T-helper 1 cell (primary cell): ENCODE results near the gene ELK3.

Experiments
- DNase-seq, 5 donors: peaks; one replicate each; pipeline ENCODE4 v3.0.0-alpha.2; 2012 to 2020

ELK3 gene

DNA sequence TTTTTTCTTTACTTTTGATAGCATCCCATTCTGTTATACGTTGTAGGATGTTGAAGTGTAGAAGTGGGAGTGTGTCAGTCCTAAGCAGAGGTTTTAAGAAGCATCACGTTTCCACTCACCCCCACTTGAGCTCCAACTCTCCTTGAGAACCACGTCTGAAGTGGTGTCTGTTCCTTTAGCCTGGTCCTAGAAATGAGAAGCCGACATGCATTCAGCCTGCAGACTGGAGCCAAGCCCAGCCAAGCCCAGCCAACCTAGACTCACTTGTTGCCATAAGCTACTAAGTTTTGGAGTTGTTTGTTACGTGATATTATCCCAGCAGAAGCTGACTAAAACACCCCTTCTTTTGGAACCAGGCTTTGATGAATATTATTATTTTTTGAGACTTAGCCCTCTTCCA is 4.4 kb upstream of the ELK3 start:
- DNase-seq: no peak

DNA sequence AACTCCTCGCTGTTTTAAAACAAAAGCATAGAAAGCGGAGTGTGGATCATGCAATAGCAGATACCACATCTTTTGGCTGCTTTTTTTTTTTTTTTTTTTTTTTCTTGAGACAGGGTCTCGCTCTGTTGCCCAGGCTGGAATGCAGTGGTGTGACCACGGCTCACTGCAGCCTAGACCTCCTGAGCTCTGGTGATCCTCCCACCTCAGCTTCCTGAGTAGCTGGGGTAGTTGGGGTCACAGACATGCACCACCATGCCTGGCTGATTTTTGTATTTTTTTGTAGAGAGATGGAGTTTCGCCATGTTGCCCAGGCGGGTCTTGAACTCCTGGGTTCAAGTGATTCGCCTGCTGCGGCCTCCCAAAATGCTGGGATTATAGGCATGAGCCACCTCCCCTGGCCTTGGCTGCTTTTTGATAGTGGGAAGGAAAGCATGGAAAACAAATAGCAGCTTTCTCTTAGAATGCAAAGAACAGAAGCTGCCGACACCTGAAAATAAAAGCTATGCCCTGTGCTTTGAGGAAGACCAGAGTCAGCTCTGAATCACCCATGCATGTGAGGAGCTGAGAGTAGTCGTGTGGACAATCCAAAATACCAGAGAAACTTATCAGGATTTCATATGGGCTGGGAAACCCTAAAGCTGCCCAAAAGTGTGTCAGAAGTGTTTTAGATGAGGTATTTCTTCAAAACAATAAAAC is 3.6 kb upstream of the ELK3 start:
- no peak for DNase-seq

DNA sequence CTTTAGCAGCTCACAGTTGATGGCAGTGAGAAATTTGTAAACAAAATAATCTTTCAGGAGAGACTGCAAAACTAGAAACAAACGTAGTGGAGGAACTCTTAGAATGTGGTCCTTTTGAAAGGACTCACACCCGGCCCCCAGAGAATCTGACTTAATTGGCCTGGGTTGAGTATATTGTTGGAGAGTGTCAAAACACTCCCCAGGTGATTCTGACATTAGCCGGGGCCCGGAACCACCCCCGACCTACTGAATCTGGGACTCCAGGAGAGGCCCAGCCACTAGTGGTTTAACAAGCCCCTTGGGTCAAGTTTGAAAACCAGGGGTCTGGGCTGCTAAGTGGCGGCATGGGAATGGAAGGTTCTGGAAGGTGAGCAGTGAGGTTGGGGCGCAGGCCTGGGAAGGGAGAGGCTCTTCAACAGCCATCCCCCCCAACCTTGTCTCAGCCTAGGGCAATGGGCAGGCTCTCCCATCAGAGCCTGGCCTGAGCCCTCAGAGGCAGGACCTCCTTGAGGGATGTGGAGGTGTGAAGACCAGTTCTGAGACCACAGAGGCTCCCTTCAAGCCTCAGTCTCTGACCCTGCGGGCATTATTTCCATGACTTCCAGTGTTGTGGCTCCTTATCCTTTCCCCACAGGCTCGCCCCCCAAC is 1.1 kb upstream of the ELK3 start:
- DNase-seq: no peak

DNA sequence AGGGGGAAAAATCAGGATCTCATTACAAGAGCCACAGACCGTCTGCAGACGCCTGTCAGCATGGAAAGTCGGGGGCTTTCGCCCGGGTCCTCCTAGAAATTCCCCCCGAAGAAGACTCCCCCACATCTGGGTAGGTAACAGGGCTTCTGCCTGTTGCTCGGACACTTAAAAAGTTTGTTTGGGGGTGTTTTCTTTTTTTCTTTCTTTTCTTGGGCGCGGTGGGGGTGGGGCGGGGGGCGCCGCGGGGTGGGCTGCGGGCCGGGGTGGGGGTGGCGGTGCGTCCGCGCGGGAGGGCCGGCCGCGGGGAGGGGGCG is 358 bp downstream of the ELK3 start:
- no peak for DNase-seq

DNA sequence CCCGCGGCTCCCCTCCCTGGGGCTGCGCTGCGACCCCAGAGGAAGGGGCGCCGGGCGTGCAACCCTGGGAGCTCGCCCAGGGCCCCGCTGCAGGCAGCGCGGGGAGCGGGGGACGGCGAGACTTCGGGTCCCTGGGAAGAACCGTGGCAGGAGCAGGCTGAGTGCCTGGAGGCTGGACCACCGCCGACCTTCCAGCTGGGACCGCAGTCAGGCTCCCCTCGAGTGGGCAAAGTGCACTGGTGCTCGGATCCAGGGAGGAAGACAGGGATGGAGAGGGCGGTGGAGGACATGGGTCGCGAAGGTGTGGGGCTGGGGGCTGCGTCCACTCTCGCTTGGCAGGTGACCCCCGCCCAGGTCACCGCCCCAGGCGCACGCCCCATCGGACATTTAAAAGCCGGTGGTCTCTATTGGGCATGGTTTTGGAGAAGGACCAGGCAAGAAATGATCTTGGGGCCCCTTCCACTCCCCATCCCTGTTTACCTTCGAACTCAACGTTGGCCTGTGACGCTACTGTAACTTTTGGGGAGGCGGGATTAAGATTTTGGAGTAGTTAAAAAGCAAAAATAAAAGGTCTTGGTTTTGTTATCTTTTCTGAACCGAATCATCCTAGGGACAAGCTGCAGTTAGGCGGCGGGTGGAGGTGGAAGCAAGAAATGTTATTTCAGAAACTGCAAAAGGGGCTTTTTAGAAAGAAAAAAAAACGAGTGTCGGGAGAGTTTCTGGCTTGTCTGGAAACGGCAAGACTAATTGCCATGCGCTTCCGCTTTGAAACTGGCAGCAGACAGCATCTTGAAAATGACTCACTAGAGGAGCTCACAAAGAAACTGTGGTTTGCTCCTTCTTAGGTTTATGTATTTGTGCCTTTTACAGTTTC is 1.0 kb downstream of the ELK3 start:
- peak; percentile 56 to 90 (median 70) for DNase-seq

DNA sequence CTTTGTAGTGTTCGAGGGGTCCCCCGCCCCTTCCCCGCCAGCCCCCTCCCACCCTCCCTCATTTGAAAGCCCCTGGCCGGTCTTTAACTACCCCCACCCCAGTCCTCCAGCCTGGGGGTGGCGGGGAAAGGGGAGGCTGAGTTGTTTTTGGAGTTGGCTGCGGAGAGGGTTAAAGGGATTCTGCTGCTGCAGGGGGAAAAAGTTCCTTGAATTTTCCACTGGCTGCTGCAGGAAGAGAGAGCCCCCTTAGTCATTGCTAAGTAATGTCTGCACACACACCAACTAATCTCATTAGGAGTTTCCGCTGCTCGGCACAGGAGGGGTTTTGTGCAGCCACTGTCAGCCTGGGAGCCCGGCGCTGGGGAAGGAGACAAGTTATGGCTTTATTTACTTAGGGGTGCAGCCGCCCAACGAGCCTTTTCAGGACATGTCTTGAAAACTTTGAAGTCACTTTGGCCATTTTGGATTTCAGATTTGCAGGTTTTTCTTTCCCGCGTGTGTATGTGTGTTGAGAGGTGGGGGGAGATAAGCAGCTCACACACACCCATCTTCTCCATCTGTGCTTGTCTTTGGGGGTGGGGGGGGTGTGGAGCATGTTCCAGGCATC is 1.8 kb downstream of the ELK3 start:
- DNase-seq: peak in 4 of 5 donors; percentile 14 to 43 (median 32)

DNA sequence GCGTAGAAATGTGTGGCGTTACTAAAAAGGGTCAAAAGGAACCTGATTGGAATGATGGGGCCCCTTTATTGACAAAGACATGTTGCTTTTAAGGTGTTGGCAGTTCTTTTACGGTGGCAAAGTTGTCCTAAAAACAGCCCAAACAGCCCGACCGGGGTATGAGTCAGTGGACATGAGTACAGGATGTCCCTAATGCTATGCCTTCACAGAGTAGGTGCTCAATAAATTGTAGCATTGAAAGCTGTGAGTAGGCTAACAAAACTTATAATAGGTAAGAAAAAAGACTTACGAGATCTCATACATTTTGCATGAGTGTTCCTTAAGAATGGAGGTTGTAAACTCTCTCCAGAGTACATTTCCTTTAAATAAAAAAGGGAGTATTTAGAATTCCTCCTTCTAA is 2.6 kb downstream of the ELK3 start:
- DNase-seq: peak in 1 of 5 donors; percentile 42

DNA sequence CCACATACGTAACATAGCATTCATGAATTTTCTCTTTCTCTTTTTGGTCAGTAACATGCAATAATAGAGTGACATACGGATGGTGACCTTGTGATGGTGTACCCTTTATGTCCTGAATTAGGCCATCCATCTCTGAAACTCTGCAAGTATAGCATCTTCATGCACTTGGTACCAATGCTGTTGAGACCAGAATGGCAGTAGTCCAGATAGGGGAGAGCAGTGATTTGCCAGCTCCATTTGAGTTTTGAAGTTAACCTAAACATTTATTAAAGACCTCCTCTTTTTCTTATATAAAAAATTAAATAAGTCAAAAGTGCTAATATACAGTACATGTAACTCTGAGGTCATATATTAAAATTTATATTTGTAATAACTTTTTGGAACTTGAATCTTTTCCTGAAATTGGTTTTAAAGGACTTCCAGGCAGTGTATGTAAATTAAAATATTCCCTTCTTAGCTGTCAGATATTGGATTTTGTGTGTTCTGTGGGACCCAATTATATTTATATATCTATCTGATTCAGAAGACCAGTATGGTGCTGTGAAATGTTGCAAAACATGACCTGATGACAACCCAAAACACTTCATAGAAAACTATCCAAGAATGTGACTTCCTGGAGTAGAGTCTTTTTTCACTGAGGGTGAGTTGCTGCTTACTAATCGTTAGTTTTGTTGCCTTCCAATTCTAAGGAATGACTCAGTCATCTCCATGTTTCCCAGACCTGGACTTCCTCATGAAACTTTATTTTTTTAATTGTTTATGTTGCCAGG is 3.5 kb downstream of the ELK3 start:
- DNase-seq: no peak

DNA sequence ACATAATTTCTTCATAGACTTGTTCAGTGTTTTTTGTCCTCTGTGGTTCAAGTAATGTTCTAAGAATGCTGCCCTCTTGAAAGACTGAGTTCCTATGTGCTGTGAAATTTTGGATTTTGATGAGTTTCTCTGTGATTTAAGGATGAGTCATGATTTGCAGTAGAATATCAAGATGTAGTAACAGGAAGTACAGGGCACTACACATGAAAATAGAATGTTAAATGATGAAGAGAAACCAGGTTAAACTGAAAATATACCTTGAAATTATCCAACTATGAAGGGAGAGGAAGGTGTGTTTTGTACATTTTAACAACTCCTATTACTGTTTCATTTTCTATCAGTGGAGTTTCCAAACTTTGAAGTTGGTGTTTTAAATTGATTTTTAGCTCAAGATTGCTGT is 4.8 kb downstream of the ELK3 start:
- peak in 1 of 5 donors; percentile 54 for DNase-seq

DNA sequence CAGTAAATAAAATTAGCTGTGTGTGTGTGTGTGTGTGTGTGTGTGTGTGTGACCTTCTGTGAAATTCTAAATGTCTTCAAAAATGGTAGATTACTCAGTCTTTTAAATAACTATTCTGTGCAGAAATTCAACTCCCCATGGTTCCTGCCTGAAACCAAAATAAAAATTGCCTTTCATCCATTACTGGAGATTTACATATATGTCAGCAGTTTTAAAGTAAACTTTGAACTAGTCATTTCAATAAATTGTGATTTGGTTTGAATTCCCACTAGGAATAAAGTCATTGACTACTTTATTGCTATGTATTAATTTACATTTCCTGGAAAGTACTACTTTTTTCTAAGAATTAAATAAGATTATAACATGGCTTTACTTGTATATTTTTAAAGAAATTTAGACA is 5.3 kb downstream of the ELK3 start:
- DNase-seq: no peak

DNA sequence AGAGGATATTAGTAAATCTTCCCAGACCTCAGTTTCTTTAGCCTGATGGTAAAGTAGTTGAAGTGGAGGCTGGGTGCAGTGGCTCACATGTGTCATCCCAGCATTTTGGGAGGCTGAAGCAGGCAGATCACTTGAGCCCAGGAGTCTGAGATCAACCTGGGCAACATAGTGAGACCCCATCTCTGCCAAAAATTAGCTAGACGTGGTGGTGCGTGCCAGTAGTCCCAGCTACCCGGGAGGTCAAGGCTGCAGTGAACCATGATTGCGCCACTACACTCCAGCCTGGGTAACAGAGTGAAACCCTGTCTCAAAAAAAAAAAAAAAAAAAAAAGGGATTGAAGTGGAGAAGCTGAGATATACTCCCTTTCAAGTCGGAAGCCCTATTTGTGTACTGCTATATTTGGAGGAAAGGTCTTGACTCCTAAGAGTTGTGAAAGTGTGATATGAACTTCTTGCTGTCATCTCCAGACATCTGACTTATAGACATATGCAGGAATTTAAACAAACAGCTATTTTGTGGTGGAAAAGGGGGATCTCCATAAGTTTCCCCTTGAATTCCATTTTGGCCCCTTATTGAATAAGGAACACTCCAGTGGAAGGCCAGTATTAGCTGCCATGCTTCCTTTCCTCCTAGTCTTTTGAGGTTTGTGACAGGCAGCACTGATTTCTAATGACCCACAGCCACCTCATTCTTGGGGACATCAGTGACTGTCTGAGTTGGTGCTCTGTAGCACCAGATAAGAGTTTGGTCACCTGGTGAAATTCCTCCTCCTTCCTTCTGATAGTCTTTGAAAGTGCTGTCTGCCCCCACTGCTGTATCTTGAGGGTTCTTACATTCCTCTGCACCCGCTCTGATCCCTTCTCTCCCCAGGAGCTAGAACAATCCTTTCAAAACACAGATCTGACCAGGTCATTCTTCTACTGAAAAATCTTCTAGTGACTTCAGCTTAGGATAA is 7.4 kb downstream of the ELK3 start:
- DNase-seq: no peak

DNA sequence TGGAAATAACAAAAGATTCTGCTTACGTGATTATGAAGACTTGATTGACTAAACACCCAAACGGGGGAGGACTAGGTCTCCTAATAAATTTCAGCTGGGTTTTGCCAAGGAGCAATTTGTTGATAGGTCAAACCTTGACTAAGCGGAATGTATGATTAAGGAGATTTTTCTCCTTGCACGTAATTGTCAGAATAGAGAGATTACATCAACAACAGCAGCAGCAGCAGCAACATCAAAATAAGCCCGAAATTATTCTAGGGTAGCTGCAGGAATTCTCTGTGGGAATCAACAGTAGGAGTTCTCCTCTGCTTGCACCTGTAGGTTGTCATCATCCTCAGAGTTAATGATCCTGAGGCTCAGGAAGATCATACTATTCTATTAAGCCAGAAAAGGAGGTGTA is 10.2 kb downstream of the ELK3 start:
- DNase-seq: no peak

DNA sequence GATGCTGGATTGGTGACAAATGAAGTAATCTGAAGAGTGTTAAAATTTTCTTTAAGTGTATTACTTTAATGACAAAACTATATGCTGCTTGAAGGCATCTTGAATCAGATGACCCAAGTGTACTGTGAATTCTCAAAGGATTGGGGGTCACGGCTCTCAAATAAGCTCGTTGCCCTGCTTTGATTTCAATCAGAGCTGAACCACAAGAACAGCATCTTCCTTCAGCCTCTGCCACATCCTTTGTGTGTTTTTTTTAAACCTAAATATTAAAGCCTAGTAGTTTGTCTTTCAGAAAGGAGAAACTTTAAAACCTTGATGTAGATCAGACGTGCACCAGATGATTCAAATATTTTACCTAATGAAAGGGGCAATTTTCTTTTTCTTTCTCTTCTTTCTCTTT is 11.7 kb downstream of the ELK3 start:
- DNase-seq: peak in 1 of 5 donors; percentile 54

DNA sequence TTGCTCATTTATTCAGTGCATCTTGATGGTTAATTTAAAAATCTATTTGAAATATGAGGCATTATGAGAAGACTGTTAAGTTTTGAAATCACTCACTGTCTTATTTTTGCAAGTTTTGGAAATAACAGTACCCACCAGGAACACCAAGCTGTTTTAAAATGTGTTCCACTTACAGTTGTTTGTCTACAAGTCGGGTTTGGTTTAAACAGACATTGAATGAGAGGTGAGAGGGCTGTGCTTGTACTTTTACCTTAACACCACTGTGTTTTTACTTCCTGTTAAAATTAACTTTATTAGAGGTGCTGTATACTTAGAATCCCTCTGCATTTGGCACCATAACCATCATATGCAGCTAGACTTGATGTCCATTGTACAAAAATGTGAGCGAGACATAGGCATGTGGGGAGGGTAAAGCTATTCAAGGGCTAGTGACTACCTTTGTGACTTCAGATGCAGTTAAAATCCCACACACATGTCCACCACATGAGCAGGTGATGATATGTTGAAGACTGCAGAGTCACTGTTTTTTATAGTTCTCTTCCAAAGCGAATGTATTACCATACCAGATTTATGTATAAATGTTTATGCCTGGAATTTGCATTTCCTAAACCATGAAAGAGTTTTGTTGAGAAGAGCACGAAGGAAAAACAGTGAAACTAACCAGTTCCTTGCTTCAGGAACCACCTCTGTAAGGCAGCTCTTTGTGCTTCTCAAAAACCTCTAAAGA is 12.9 kb downstream of the ELK3 start:
- no peak for DNase-seq

DNA sequence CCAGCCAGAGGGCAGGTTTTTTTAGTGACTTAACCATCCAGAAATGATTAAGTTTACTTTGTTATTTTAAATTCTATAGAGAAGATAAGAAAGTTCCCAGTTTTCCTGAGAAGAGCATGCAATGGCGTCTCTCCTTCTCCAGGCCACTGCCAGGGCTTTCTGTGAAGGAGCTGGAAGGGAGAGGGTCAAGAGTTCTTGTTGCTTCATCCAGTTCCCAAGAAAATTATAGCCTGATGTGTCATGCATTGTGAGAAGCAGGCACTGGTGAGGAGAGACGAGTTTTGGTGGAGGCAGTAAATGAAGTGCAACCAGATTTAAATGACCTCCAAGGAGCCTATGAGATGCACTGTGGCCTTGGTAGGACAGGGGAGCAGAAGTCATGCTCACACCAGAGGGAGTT is 14.2 kb downstream of the ELK3 start:
- no peak for DNase-seq

DNA sequence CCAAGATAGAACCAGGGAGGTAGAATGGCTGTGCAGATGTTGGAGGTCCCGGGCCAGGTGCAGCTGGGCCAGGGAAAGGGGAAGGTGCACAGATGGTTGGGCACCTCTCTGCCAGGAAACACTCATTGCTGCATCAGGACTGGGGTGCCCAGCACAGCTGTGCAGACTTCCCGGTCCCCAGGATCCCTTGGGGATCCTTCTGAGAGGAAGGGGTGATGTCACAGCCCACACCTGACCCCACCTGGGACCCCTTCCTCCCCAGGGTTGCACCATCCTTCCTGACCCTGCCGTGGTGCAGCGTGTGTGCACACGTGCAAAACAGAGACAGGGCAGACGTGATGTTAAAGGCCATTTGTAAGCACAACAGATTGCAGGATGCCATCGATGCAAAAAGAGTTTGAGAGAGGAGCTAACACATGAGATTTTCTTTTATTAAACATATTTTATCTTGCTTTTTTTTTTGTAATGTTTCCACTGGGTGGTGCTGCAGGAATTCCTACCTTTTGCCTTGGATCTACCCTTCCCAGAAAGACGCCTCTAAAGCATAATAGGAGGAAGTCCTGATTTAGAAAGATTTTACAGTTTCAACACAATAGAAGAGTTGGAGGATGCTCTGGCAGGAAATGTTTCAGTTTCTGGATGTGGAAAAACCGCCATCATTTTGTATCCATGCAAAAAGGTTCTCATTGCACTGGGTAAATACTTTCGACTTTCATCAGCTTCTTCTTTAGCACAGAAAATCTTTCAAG is 14.8 kb downstream of the ELK3 start:
- DNase-seq: no peak

DNA sequence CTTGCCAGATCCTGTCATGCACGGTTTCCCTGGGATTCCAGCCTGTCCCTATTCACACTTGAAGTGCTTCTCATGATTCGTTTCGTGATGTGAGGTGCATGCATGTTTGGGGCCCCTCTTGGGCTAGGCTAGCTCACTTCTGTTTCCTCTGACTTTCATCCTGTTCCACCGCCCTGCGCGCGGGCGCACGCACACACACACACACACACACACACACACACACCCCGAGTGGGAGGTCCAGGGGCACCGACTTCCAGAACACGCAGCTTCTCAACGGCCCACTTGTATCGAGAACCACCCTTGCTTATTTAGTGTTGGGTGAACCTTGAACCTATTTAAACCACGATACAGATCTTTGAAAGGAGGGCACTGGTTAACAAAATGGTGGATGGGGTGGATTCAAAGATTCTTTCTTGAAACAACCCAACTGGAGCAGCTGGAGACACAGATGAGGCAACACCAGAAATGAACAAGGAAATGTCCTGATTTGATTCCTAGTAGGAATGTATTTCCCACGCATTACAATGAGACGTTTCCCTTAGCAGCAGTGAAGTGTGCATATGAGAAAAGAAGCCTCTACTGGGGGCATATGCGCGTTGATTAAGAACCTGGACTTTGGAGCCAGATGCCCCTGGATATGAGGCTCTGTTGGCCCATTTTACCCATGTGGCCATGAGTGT is 16.3 kb downstream of the ELK3 start:
- DNase-seq: peak in 1 of 5 donors; percentile 70

DNA sequence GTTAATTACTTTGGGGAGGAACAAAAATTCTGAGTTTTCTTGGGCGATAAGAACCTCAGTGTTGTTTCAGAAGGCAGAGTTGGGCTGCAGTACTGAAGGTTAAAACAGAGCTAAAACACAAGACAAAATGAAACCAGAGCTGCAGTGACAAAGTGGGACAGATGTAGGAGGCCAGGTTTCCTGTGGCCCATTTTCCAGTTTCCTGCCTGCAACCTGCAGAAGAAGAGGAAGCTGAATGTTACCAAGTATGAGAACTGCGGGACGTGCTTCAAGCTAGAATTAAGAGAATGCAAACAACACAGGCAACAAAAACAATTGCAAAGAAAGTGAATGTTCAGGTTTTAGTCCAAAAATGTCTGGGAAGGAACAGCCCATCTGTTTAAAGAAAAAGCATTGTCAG is 17.8 kb downstream of the ELK3 start:
- DNase-seq: no peak
